GM19351 (cell line): Measurements from ENCODE around the gene SLC12A7.
"Not testable (repeated sequence)": the region's sequence is repeated elsewhere in the genome, so short reads cannot be mapped to it uniquely, and the experiment has no call there.

ENCODE experiments used
- ATAC-seq: cut with Tn5 transposase; IDR thresholded peaks from one replicate; pipeline ENCODE4 v1.9.1; 2021; ENCODE audit warnings: mild to moderate bottlenecking, moderate library complexity; ENCODE audit not compliant: unreplicated experiment

SLC12A7 gene

DNA sequence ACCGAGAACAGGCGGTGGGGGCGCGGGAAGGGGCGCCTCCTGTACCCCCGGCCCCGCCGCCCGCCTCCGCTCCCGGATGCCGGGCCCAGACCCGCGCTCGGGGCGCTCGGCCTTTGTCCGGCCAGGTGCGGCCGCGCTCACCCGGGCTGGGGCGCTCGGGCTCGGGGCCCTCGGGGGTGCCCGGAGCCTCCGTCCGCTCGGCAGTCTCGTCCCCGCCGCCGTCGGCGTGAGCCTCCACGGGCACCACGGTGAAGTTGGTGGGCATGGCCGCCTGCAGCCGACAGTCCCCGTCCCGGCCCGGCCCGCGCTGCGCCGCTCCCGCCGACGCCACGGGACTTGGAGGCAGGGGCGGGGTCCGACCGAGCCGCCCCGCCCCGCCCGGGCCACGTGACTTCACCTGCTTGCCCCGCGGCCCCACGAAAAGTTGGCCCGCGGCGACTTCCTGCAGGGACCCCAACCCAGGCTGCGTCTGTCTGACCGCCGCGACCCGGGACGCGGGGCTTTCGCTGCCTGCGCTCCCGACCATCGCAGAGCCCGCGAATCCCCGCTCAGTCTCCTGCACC is at the start of gene SLC12A7:
SLC12A7 (minus strand) TSS at position 337 of the 563 bp plus-strand sequence; CDS start at position 265, 72 bp downstream.
- ATAC-seq: peak; percentile 62

DNA sequence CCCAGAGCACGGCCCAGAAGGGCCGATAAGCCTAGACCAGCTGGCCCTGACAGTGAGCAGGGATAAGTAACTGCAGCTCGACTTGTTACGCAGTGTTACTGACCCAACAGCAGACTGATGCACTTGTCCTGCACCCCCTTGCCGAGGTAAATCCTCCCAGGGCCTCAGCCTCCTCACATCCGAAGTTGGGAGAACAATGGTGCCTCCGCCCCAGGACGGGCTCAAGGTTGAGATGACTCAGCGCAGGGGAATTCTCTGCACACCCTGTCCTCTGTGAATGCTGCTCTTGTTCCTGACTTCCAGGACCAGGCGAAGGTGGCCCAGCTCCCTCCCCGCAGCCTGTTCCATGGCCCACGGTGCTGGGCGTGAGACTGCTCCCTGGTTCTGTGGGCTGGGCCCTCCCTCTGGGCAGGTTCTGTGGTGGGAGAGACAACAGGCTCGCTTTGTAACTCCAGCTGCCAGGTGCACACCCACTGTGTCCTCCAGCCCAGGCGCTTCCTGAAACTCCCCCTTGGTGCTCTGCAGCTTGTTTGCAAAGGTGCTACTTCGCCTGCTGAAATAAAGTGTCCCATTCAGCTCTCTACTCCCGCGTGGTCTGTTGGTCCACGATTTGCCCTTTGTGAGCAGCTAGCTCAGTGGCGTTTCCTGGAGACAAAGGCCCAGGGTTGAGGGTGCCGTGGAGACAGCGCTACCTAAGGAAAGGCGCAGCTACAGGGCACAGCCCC is 49.4 kb upstream of the SLC12A7 start:
- no peak for ATAC-seq

DNA sequence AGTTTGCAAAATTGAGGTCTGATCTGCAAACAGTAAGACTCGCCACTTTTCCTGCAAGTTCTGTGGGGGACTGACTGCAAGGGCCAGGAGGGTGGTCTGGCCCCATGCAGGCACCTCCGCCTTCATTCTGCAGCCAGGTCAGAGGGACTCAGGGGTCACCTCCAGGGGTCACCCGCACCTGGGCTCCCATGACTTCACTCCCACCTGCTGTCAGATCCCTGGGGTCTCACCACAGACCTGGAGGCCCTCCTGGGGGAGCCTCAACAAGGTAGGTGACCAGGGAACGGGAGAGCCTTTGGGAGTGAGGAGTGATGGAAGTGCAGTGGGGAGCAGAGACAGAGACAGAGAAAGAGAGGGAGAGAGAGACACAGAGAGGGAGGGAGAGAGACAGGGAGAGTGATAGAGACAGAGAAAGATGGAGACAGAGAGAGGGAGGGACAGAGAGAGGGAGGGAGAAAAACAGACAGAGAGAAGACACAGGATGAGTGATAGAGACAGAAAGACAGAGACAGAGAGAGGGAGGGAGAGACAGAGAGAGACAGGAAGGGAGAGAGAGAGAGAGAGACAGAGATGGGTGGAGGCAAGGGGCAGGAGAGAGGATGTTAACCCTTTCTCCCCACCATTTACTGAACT is 48.0 kb upstream of the SLC12A7 start:
- ATAC-seq: no peak

DNA sequence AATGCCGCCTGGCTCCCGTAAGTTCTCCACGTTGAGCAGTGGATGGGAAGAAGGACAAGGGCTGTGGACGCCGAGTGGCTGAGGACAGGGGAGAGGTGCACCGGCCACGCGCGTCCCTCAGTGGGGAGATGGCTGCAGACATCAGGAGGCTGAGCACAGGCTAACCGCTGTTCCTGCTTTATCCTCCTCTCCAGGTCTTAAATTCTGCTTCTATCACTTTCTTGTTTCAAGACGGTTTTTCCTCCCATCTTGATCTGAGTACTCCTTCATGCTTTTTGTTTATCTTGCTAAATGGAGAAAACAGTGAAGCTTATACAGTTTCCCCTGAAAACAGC is 47.4 kb upstream of the SLC12A7 start:
- no peak for ATAC-seq

DNA sequence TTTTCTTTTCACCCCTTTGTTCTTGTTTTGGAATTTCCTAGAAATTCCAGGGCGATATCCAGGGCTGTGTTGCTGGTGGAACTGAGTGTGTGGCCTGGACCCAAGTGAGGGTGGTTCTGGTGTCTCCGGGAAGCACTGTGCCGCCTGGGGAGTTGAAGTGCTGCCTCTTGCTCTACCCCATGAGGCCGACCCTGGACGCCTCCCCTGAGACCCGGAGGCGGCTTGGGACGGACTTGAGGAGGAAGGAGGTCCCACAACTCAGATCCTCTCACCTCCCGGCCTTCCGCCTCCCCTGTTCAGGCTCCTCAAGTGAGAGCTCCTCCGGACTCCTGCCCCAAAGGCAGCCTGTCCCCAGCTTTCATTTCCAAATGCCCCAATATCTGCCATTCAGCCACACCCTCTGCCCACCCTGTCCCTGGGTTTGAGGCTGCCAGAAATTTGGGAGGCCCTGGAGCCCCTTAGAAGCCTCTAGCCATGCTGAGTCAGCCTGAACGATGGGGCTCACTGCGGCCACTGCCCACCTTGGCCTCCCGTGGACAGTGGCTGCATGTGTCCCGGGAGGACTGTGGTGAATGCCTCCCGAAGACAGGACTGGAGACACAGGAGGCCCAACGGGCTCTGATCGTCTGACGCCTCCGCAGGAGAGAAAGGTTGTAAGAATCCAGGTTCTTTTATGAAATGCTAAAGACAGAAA is 46.9 kb upstream of the SLC12A7 start:
- no peak for ATAC-seq

DNA sequence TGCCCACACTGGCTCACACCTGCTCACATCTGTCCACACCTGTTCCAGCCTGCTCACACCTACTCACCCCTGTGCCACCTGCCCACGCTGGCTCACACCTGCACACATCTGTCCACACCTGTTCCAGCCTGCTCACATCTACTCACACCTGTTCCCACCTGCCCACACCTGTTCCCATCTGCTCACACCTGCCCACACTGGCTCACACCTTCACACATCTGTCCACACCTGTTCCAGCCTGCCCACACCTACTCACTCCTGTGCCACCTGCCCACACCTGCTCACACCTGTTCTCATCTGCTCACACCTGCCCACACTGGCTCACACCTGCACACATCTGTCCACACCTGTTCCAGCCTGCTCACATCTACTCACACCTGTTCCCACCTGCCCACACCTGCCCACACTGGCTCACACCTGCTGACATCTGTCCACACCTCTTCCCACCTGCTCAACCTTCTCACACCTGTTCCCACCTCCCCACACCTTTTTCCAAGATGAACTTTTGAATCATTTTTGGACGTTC is 45.7 kb upstream of the SLC12A7 start:
- ATAC-seq: not testable (repeated sequence)

DNA sequence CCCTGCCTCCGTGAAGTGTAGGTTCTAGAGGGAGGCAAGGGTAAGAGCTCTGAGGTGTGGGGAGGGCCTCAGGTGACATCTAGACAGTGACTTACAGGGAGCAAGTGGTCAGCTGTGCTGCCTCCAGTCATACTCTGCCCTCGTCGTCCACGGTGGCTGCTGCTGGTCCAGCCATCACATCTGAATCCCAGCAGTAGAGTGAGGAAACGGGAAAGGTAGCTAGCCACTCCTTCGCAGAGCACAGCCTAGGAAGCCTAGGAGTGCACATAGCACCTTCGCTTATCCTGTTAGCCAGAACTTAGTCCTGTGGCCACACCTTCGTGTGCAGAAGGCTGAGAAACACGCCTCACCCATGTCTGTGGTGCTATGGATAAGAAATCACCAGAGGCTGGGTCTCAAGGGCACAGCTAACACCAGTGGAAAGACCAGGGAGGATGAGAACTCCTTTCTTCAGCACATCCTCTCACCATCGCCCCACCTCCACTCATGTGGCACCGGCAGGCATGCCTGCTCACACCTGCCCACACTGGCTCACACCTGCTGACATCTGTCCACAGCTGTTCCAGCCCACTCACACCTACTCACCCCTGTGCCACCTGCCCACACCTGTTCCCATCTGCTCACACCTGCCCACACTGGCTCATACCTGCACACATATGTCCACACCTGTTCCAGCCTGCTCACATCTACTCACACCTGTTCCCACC is 45.0 kb upstream of the SLC12A7 start:
- ATAC-seq: no peak

DNA sequence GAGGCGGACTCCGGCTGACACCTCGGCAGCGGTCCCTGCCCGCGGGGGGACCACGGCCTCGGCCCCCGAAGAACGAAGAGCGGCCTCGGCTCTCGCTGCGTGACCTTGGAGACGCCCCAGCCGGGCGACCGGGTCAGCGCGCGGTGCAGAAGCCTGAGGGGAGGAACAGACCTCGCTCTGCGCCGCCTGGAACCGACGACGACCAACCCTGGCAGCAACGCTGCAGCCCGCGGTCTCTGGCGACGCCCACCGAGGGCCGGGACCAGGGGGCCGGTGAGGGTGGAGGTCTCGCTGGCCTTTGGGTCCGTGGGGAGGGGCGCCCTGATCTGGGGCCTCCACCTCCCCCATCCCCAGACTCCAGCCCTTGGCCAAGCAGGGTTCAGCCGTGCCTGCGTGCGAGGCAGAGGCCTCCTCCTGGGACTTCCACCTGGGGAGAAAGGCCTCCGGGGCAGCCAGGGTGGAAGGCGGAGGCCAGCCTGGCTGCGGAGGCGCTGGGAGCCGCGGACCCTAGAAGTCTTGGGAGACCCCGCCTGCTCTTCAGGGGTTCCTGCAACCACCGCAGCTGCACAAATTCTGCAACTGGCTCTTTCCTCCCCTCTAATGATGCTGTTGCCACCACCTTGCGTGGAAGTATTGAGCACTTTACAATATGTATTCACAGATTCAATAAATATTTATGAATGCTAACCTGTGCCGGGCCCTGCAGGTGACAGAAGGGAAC is 44.3 kb upstream of the SLC12A7 start:
- ATAC-seq: no peak

DNA sequence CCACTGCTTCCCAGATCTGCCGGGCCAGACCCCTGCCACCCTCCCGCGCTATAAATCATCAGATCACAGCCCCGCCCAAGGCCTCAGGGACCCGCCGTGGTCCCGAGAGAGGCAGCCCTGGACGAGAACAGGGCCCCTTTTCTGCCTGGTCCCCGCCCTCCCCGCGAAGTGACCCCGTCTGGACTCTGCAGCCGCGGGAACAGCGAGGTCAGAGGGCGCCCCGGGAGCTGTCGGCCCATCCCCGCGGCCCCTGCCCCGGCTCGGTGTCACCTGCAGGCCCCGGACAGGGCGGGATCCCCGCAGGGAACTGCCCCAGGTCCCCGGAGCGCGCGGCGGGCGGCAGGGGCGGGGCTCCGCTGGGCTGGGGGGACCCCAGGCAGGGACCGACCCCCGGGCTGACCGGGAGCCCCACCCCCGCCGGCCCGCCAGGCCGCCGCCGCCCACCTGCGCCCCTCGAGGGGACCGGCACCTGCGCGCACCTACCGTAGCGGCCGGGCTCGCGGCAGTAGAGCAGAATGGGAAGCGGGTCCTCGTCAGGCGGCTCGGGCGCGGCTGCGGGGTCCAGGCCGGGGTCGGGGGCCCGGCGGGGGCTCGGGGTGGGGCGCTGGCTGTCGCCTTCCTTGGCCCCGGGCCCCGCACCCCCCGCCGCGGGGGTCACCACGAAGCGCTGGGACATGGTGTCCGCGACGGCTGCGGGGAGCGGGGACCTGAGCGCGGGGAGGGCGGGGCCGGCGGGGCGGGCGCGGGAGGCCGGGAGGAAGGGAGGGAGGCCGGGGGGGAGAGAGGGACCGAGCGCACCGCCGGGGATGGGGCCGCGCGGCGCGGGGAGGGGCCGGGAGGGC is 43.5 kb upstream of the SLC12A7 start:
- no peak for ATAC-seq

DNA sequence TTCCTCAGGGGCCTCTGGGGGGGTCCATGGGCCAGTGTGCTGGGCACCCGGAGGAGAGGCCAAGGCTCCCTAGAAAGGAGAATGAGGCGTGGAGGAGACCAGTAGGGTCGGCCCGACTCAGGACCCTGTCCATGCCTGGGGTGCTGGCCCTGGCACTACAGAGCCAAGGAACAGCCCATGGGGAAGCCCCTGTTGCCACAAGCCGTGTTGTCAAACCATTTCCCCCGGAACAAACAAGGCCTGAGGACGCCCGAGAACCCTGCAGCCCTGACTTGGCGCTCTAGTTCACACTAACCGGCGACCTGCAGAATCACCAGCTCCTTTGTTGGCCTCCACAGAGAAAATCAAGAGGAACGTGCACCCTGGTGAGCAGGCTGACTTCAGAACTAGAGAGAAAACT is 41.6 kb upstream of the SLC12A7 start:
- ATAC-seq: no peak

DNA sequence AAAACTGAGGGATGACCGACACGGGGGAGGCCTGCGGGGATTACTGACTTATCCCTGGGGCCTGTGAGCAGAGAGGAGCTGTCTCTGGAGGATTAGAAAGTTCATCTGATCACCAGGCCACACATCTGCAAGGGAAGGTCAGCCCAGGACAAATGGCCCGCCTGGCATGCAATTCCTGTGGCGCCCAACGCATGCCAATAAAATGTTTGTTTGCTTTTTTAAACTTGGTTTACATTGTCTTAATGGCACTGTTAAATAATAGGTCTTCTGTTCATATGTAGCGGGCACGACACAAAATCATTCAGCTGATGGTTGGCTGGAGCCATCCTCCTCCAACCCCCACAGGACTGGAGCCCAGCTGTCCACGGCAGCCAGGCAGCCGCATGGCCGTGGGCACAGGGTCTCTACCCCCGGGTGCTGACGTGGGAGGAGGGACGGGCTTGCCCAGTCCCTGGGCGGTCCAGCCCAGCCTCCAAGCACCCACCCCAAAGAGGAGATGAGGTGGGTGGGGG is 41.0 kb upstream of the SLC12A7 start:
- no peak for ATAC-seq

DNA sequence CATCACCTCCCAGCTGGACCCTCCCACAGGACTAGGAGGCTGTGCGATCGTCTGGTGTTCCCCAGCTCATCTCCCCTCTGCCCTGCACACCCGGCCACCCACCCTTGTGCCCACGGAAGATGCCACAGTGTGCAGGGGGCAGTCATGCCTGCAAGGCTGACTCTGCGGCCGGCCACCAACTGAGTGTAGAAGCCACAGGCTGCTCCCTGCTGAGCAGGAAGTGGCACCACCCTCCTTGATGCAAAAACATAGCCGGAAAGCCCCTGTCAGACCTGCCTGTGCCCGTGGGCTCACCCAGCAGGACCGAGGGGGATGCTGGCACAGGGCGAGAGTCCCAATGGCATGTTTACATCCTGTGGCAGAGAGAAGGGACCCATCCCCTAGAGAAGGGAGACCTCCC is 40.3 kb upstream of the SLC12A7 start:
- no peak for ATAC-seq

DNA sequence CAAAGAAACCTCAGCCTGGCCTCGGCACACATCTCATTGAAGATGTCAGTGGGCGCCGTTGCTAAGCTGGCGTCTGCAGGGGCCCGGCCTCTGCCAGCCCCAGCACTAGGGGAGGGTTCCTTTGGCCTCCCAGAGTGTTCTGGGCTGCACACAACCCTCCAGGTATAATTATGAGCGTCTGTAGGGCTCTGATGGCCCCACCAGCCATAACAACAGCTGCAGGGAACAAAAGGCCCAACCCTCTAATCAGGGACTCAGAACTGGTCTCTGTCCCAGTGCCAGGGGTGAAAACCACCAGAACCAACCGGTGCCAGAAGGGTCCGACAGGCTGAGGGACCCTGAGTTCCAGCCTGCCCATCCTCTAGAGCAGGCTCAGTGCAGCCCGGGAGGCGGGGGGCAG is 39.5 kb upstream of the SLC12A7 start:
- ATAC-seq: no peak

DNA sequence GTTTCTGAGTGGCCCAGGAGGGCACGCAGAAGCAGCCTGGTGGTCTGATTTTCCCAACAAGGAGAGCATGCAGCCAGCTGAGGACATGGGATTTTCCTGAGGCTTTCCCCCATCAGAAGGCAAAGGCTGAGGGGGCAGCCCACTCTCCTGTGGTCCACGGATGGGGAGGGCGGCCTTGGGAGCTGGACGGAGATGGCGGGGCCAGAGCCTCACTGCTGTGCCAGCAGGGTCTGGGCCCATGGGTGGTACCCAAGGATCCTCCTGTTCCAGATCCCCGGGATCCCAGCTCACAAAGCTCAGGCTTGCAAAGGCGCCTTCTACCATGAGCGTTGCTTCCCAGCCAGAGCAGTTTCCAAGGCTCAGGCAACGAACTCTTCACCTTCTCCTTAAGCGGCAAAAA is 39.0 kb upstream of the SLC12A7 start:
- no peak for ATAC-seq

DNA sequence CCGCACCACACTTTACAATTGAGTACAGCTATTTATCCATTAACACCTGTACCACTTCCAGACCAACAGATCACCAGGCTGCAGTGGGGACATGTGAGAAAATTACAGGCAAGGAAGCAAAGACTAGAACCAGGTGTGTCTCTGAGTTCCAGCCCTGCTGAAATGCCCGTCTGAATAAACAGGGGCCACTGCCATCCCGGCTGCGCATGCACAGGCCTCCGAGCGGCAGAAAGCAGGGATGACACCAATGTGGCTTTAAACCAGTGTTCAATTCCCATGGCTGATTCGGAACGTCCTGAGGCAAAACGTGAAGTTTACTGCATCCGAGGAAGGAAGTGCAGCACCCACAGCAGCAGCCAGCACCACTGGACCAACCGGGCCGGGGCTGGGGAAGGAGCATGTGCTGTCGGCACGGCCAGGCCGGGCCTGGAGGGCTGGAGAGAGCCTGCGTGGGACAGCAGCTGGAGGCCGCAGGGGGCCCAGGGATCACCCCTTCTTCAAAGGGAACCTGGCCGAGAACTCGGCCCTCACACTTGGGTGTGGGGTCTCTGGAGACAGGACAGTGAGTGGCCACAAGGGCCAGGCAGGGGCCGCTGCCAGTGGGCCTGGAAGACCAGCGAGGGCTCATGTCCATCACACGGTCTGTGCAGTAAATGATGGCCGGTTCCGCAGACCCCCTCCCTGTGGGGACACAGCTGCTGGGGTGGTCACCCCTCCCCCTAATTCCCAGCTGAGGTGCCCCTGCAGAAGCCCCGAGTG is 33.0 kb upstream of the SLC12A7 start:
- no peak for ATAC-seq

DNA sequence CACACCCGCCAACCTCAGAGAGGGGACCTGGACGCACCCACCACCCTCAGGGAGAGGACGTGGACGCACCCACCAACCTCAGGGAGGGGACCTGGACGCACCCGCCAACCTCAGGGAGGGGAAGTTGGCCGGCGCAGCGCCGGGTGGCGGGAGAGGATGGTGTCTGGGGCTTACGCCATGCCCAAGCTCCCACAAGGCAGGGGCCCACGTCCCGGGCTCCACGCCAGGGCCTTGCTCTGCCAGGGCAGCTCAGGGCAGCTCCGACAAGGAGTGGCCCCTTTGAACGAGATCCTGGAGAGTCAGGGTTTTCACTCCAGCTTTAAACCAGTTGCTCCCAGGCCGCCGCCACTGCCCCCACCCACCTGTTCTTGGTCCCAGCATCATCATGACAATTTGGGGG is 32.2 kb upstream of the SLC12A7 start:
- no peak for ATAC-seq

DNA sequence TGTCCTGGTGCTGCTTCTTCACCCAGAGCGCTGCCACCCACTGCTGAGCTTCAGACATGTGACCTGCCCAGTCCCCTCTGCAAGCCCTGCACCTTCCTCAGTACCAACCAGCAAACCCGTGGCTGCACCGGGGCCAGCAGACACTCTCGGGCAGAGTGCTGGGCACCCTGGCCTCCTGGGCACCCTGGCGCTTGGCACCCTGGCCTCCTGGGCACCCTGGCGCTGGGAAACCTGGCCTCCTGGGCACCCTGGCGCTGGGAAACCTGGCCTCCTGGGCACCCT is 31.7 kb upstream of the SLC12A7 start:
- ATAC-seq: no peak

DNA sequence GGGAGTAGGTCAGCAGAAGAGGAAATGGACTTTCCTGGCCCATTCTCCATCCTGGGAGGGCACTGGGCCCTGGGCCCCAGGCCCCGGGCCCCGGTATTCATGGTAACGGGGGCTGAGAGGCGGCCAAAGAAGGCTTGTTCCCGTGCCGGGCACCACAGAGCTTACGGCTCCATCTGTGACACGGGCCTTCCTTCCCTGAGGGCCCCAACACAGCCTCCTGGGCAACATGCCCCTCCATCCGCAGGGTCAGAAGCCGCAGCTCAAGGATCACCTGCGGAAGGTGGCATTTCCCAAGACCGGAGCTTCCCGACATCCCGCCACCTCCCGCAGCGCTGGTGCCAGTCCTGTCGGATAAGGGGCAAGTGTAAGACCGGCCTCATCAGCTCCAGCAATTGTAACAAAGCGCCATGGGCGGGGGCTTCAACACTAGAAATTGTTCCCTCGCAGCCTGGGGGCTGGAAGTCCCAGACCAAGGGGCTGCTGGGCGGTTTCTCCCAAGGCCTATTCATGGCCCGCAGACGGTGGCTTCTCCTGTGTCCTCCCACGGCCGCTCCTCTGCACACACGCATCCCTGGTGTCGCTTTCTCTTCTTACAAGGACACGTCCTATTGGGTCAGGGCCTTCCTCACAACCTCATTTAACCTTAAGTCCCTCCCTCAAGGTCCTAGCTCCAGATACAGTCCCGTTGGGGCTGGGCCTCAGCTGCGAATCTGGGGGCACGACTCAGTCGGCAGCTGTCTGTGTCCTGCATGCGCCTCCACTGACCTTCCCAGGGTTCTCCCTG is 31.2 kb upstream of the SLC12A7 start:
- no peak for ATAC-seq
